Limb (tissue), 2 donors: ENCODE data around the gene ZMYM4.
A peak's percentile ranks its signal among the peaks of the same experiment; 100 is the strongest.
"Not testable (repeated sequence)": the region's sequence is repeated elsewhere in the genome, so short reads cannot be mapped to it uniquely, and the experiment has no call there.

Experiments used
- DNase-seq, 2 donors: peaks; one replicate each; pipeline ENCODE4 v3.0.0-alpha.2; 2016; ENCODE audit errors: extremely low spot score in 2 of 2

The ZMYM4 gene

DNA sequence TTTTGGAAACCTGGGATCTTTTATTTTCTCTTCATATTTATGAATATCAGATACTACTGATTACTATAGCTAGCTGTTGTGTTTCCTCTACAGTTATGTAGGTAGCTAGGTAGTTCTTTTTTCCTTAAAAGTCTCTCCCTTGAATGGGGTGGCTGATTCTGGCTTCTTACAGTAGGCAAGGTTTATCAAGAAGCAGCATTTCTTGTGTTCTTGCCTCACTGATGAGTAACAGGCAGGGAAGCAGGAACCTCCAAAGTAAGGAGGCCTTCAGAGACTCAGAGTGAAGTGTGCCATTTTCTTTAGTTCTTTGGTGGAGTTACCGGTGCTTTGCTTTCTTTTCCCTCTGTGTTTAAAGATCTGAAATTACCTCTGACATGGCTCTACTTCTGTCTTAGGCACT lies 56.0 kb downstream of the ZMYM4 start:
- DNase-seq: no peak

GRCh38 chr1:35326246-35326866 lies 57.8 kb downstream of the ZMYM4 start:
- no peak for DNase-seq

DNA sequence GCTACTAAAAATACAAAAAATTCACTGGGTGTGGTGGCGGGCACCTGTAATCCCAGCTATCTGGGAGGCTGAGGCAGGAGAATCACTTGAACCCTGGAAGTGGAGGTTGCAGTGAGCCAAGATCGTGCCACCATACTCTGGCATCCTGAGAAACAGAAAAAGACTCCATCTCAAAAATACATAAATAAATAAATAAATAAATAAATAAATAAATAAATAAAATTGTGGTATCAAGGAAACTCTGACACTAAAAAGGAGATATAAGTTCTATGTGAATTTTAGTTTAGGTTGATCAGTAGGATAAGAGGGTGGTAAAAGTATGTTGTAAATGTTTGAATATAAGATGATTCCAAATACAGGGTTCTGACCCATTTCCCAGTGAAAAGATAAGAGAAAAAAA lies 63.1 kb downstream of the ZMYM4 start:
- DNase-seq: not testable (repeated sequence)

GRCh38 chr1:35334485-35334884 lies 66.0 kb downstream of the ZMYM4 start:
- DNase-seq: no peak

- no peak for DNase-seq
These were observed 72.0 kb downstream of the ZMYM4 start for GRCh38 chr1:35340519-35340918.

DNA sequence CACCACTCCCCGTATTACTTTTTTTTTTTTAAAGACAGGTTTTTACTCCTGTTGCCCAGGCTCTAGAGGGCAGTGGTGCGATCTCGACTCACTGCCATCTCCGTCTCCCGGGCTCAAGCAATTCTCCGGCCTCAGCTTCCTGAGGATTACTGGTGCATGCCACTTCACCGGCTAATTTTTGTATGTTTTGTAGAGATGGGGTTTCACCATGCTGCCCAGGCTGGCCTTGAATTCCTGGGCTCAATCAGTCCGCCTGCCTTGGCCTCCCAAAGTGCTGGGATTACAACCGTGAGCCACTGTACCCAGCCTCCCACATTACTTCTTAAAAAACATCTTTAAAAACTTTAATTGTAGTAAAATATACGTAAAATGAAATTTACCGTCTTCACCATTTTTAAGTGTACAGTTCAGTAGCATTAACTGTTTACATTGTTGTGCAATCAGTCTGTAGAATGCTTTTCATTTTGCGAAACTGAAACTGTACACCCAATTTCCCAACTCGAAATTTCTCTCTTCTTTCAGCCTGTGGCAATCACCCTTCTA lies 77.0 kb downstream of the ZMYM4 start:
- no peak for DNase-seq

GRCh38 chr1:35350872-35351271 lies 82.4 kb downstream of the ZMYM4 start:
- no peak for DNase-seq

- DNase-seq: no peak
These were observed 91.5 kb downstream of the ZMYM4 start for GRCh38 chr1:35359995-35360394.

GRCh38 chr1:35361638-35362037 lies 93.1 kb downstream of the ZMYM4 start:
- DNase-seq: no peak

GRCh38 chr1:35364741-35365140 lies 96.2 kb downstream of the ZMYM4 start:
- no peak for DNase-seq

GRCh38 chr1:35367914-35368313 lies 99.4 kb downstream of the ZMYM4 start:
- DNase-seq: no peak

DNA sequence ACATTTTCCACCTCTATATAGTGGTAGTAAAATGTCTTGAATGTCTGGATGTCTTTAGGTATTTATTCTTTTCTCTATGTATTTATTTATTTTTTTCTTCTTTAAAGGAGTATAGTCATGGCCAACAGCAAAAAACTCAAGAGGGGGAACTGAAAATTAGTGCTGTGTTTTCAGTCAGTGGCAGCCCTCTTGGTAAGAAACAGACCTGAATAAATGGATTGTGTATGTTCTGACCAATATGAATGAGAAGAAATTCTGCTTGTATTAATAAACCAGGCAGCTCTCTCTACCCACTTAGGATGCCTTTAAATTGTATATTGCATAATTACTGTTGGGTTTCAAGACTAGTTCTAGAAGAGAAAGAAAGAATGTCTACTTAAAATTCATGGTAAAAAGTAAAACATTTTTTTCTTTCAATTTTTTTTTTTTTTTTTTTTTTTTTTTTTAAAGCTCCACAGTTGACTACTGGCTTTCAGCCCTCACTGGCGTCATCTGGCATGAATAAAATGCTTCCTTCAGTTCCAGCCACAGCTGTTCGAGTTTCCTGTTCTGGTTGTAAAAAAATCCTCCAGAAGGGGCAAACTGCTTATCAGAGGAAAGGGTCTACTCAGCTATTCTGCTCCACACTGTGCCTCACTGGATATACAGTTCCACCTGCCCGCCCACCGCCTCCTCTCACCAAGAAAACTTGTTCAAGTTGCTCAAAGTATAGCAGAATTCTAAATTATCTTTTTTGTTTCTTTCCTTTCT lies 101.6 kb downstream of the ZMYM4 start:
- peak; percentile 70 to 89 for DNase-seq

DNA sequence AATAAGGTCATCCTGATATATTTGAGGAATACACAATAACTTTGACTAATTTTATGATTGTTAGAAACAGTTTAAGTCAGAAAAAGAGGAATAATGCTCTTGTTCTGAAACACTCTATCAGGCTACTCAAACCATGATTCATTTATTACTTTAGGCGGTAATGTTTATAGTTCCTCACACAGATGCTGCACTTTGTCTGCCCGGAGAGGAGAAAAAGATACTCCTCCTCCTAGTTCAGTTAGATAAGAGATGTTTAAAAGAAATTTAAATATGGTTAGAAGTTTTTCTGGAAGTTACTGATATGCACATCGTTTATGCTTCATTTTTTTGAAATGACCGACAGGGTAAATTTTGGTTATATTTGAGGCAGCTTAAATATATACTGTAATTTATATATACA lies 103.0 kb downstream of the ZMYM4 start:
- no peak for DNase-seq

DNA sequence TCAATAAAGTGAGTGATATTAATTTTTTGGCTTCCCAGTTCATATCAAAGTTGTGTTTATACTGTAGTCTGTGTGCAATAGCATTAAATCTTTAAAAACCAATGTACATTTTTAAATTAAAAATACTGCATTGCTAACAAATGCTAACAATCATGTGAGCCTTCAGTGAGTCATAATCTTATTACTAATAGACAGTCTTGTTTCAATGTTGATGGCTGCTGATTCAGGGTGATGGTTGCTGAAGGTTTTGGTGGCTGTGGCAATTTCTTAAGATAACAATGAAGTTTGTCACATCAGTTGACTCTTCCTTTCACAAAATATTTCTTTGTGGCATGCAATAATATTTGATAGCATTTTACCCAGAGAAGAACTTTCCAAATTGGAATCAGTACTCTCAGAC lies 109.0 kb downstream of the ZMYM4 start:
- DNase-seq: no peak

DNA sequence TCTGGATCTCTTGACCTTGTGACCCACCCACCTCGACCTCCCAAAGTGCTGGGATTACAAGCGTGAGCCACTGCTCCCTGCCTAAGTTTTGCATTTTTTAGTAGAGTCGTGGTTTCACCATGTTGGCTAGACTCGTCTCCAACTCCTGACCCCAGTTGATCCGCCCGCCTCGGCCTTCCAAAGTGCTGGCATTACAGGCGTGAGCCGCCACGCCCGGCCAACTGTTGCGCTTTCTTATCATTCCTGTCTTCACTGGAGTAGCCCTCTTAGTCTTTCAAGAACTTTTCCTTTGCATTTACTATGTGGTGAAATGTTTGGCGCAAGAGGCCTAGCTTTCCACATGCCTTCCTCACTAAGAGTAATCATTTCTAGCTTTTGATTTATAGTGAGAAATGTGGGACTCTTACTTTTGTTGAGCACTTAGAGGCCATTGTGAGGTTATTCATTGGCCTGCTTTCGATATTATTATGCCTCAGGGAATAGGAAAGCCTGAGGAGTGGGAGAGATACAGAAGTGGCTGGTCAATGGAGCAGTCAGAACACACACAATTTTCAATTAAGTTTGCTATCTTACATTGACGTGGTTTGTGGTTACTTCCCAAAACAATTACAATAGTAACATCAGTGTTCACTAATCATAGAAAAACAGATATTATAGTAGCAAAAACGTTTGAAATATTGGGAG lies 111.0 kb downstream of the ZMYM4 start:
- DNase-seq: no peak

DNA sequence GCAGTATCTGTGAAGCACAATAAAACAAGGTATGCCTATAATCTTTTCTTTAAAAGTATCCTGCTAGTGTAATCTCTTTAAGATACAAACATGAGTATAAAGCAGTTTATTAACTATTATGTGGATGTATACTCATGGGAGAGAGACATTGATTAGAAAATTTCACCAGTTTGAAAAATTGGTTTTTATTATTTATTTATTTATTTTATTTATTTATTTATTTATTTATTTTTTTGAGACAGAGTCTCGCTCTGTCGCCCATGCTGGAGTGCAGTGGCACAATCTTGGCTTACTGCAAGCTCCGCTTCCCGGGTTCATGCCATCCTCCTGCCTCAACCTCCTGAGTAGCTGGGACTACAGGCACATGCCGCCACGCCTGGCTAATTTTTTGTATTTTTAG lies 111.6 kb downstream of the ZMYM4 start:
- not testable (repeated sequence) for DNase-seq

DNA sequence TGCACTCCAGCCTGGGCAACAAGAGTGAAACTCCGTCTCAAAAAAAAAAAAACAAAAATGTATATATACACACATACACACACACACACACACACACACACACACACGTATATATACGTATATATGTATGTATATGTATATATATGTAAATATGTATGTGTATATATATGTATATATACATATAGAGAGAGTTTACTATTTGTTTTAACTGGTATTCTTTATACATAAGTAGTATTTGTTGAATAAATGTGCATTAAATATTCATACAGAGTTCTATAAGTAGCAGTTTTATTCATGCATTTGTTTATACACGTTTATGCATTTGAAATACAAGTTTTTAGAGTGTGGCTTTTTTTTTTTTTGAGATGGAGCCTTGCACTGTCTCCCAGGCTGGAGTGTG lies 113.6 kb downstream of the ZMYM4 start:
- DNase-seq: no peak

- no peak for DNase-seq
These were observed 117.8 kb downstream of the ZMYM4 start for GRCh38 chr1:35386290-35386689.

- DNase-seq: no peak
These were observed 118.5 kb downstream of the ZMYM4 start for GRCh38 chr1:35386959-35387358.

DNA sequence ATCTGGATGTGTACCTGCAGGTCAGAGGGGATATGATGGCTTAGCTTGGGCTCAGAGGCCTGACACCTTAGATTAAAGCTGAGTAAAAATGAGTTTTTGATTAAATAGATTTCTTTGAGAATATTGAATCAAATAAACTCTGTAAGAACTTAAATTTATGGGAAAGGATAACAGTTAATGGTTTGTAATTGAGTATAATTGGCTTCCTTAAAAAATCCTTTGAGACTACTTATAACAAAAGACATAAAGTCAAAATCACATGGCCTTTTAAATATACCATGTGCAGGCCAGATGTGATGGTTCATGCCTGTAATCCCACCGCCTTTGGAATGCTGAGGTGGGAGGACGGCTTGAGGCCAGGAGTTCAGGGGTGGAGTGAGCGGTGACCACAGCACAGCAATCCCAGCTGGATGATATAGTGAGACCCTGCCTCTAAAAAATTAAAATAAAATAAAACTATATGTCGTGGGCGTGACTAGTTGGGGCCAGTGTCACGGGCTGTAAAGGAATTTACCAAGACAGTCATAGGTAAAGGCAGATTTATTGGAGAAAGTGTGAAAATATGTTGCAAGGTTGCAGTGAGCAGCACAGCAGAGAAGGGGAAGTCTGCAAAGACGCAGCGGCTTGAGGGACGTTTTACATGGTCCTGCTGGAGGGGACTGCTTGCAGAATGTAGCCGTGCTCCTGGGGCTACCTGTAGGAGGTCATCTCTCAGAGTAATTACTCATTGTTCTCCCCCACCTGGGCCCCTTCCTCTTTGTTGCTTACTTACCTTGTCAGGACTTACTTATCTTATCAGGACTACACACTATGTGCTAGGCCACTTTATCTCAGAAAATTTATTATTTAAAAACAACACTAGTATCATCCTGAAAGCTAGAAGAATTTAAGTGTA lies 122.3 kb downstream of the ZMYM4 start:
- no peak for DNase-seq

GRCh38 chr1:35394386-35394785 lies 125.9 kb downstream of the ZMYM4 start:
- DNase-seq: no peak
